GM12874 (cell line): ENCODE data around the gene LRRC4C.

Experiments
- TF ChIP-seq, protein P1 (sequence below): IDR thresholded peaks from 2 replicates; pipeline ENCODE4 v1.5.1; 2011; ENCODE audit warnings: low read depth, mild to moderate bottlenecking, control low read depth, low read length, moderate library complexity; ENCODE audit not compliant: insufficient read depth

The LRRC4C gene

DNA sequence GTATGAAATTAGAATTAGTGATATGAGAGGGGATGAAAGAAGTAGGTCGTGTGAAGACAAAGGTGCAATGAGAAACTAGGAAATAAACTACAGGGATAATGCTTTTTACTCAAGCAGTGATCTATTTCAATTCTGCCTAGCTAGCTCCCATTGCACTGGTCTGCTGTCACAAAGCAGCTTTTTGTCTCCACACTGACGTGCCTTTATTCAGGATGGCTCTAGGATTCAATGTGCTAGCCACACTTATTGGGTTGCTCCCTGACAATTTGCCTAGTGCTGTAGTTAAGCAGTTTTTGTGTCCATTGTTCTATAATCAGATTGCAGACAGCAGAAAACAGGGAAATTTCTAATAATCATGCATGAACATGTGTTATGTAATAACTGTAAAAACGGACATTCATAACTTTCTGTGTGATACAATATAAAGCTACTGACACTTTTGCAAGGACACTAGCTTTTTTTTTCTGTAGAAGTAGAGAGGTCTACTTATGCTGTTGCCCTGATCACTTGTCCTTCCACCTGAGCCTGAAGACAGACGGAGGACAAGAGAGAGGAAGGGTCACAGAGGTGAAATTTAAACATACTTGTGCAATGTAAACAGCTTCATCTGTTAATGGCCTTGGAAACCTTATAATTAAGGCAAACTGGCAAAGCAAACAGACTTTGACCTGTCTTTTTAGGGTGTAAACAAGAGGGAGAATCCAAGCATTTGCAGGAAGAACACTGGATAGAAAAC, 269.6 kb downstream of the LRRC4C start:
- TF ChIP-seq, protein P1, sequence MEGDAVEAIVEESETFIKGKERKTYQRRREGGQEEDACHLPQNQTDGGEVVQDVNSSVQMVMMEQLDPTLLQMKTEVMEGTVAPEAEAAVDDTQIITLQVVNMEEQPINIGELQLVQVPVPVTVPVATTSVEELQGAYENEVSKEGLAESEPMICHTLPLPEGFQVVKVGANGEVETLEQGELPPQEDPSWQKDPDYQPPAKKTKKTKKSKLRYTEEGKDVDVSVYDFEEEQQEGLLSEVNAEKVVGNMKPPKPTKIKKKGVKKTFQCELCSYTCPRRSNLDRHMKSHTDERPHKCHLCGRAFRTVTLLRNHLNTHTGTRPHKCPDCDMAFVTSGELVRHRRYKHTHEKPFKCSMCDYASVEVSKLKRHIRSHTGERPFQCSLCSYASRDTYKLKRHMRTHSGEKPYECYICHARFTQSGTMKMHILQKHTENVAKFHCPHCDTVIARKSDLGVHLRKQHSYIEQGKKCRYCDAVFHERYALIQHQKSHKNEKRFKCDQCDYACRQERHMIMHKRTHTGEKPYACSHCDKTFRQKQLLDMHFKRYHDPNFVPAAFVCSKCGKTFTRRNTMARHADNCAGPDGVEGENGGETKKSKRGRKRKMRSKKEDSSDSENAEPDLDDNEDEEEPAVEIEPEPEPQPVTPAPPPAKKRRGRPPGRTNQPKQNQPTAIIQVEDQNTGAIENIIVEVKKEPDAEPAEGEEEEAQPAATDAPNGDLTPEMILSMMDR = no peak

DNA sequence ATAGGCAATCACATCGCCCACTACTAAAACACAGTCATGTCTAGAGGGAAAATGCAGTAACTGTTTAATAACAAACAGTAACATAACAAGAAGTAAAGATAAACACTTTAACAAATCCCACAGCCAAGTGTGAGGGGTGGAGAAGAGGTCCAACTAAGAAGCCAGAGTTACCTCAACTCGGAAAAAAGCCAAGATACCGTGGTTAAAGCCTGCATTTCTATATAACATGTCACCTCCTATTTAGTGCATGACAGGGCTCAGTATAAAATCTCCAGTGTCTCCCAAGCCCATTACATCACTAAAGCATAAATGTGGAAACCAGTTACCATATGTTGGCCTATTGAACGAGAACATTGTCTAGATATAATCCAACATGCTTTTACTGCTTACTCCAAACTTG, 281.7 kb downstream of the LRRC4C start:
- TF ChIP-seq, protein P1 = no peak

- TF ChIP-seq, protein P1 = no peak
Measured at GRCh38 chr11:41175304-41175972, 284.0 kb downstream of the LRRC4C start.

GRCh38 chr11:41146326-41146725, 313.1 kb downstream of the LRRC4C start:
- TF ChIP-seq, protein P1 = no peak

- TF ChIP-seq, protein P1 = no peak
Measured at GRCh38 chr11:41145420-41145819, 314.0 kb downstream of the LRRC4C start.

GRCh38 chr11:41134971-41135370, 324.5 kb downstream of the LRRC4C start:
- TF ChIP-seq, protein P1 = no peak

- TF ChIP-seq, protein P1 = no peak
Measured at GRCh38 chr11:41133023-41133422, 326.4 kb downstream of the LRRC4C start.
